ENCODE measurements around the gene TCP11L2.

The TCP11L2 gene

DNA sequence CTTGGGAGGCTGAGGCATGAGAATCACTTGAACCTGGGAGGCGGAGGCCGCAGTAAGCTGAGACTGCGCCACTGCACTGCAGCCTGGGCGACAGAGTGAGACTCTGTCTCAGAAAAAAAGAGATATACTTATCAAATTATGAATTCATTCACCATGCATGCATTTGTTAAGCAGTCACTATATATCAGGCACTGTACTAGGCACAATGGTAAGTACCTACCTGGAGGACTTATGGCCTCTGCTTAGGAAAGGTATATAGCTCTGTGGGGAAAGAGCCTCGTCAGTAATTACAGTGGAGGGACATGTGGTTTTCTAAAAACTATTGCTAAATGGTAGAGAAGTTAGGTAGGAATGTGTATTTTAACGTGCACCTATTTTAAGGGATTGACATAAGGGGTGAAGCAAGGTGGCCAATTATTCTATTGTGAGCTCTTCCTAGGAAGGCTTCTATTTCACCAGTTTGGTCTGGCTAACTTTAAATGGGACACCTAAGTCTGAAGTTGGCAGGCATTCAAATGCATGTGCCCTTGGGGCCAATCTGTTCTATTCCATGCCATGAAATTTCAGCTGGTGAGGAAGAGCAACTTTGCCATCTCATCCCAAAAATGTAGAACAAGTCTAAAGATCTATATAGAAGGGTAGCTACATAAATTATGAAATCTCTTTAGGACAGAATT, 15.0 kb downstream of the TCP11L2 start:
- Histone ChIP-seq H3K79me2 (ENCODE audit: low read length) (no peaks in the 10 kb centered on the region), H3K9ac (ENCODE audit: low read length) (no peak overlapping the region), H3F3A (ENCODE audit: insufficient read depth, low read length) (no peaks in the 10 kb centered on the region), H3K4me1 (ENCODE audit: low read length) (no peaks in the 10 kb centered on the region), H3K9me2 (replicated peaks; ENCODE audit: insufficient read depth, low read length) (no peaks in the 10 kb centered on the region), H3K4me3 (ENCODE audit: low read length) (no peak overlapping the region), H3K27me3 (replicated peaks; ENCODE audit: insufficient read depth, low read length) (no peaks in the 10 kb centered on the region), H3K27ac (ENCODE audit: low read length) (no peak overlapping the region), H2AFZ (ENCODE audit: low read length) (no peak overlapping the region), H3K36me3 (replicated peaks; ENCODE audit: insufficient read depth, low read length) (no peaks in the 10 kb centered on the region), H4K20me1 (ENCODE audit: insufficient read depth, low read length) (no peaks in the 10 kb centered on the region), H3K9me3 (replicated peaks; ENCODE audit: insufficient read depth, low read length) (no peaks in the 10 kb centered on the region), H3K4me2 (ENCODE audit: low read depth, low read length) (no peak overlapping the region)
- no peak for DNase-seq
- no peak for TF ChIP-seq EZH2phosphoT487 (IDR thresholded peaks at IDR 0.05; ENCODE audit: low read length)
- TF ChIP-seq CTCF (IDR thresholded peaks at IDR 0.05; ENCODE audit: low read length) = no peak

- H3K4me1 ChIP-seq (ENCODE audit: low read length) = no peaks in the 10 kb centered on the region
- no peak overlapping the region for H3K27ac ChIP-seq (ENCODE audit: low read length)
- H3K9me3 ChIP-seq (replicated peaks; ENCODE audit: insufficient read depth, low read length) = no peaks in the 10 kb centered on the region
- H3K4me3 ChIP-seq (ENCODE audit: low read length) = no peak overlapping the region
- H3K4me2 ChIP-seq (ENCODE audit: low read depth, low read length) = no peak overlapping the region
- H3K79me2 ChIP-seq (ENCODE audit: low read length) = no peaks in the 10 kb centered on the region
- H3F3A ChIP-seq (ENCODE audit: insufficient read depth, low read length) = no peaks in the 10 kb centered on the region
- no peak overlapping the region for H2AFZ ChIP-seq (ENCODE audit: low read length)
- H4K20me1 ChIP-seq (ENCODE audit: insufficient read depth, low read length) = no peaks in the 10 kb centered on the region
- no peaks in the 10 kb centered on the region for H3K9me2 ChIP-seq (replicated peaks; ENCODE audit: insufficient read depth, low read length)
- H3K36me3 ChIP-seq (replicated peaks; ENCODE audit: insufficient read depth, low read length) = no peaks in the 10 kb centered on the region
- no peak overlapping the region for H3K9ac ChIP-seq (ENCODE audit: low read length)
- DNase-seq = no peak
- H3K27me3 ChIP-seq (replicated peaks; ENCODE audit: insufficient read depth, low read length) = no peaks in the 10 kb centered on the region
- TF ChIP-seq EZH2 (optimal IDR thresholded peaks at IDR 0.05; ENCODE audit: low read depth, low read length) (no peak), CTCF (IDR thresholded peaks at IDR 0.05; ENCODE audit: low read length) (no peak), EZH2phosphoT487 (IDR thresholded peaks at IDR 0.05; ENCODE audit: low read length) (no peak)
Observed at GRCh38 chr12:106321139-106321850, 18.8 kb downstream of the TCP11L2 start.

GRCh38 chr12:106323537-106323936, 21.0 kb downstream of the TCP11L2 start:
- H3K9me3 ChIP-seq (replicated peaks; ENCODE audit: insufficient read depth, low read length) = no peaks in the 10 kb centered on the region
- no peak overlapping the region for H3K9ac ChIP-seq (ENCODE audit: low read length)
- no peak for TF ChIP-seq EZH2 (optimal IDR thresholded peaks at IDR 0.05; ENCODE audit: low read depth, low read length)
- no peak for TF ChIP-seq EZH2phosphoT487 (IDR thresholded peaks at IDR 0.05; ENCODE audit: low read length)
- TF ChIP-seq CTCF (IDR thresholded peaks at IDR 0.05; ENCODE audit: low read length) = no peak
- no peak overlapping the region for H3K27ac ChIP-seq (ENCODE audit: low read length)
- no peaks in the 10 kb centered on the region for H3K4me1 ChIP-seq (ENCODE audit: low read length)
- no peaks in the 10 kb centered on the region for H3K36me3 ChIP-seq (replicated peaks; ENCODE audit: insufficient read depth, low read length)
- H3K27me3 ChIP-seq (replicated peaks; ENCODE audit: insufficient read depth, low read length) = no peaks in the 10 kb centered on the region
- H3K4me2 ChIP-seq (ENCODE audit: low read depth, low read length) = no peak overlapping the region
- H3K4me3 ChIP-seq (ENCODE audit: low read length) = no peak overlapping the region
- no peaks in the 10 kb centered on the region for H3K79me2 ChIP-seq (ENCODE audit: low read length)
- no peaks in the 10 kb centered on the region for H3K9me2 ChIP-seq (replicated peaks; ENCODE audit: insufficient read depth, low read length)
- no peak for DNase-seq
- no peaks in the 10 kb centered on the region for H3F3A ChIP-seq (ENCODE audit: insufficient read depth, low read length)
- no peaks in the 10 kb centered on the region for H4K20me1 ChIP-seq (ENCODE audit: insufficient read depth, low read length)
- no peak overlapping the region for H2AFZ ChIP-seq (ENCODE audit: low read length)
